ENCODE measurements around the gene HDAC11. TPM values are rescaled to one million over a fixed set of nuclear protein-coding genes. Genes with fewer than 3 reads are reported as not detected.

HDAC11 gene
- total RNA-seq, 4 donors from 2014 or later, result 7.4 to 20.6 (median 11.7) TPM

GRCh38 chr3:13470894-13471574 is 9.1 kb upstream of the HDAC11 start:
- Histone ChIP-seq H3K4me1 (no peaks in the 10 kb centered on the region), H3K4me3 (no peak overlapping the region), H3K36me3 (no peaks in the 10 kb centered on the region), H3K27ac (no peak overlapping the region), H3K9me3 (no peaks in the 10 kb centered on the region), H3K27me3 (no peaks in the 10 kb centered on the region)
- DNase-seq, result no peak
- no peak for TF ChIP-seq CTCF (IDR thresholded peaks at IDR 0.05)
- no peak for TF ChIP-seq POLR2A (IDR thresholded peaks at IDR 0.05)
- intact Hi-C loops (cut with DNase I; ENCODE audit: low total_unique reads), result no loop called here

GRCh38 chr3:13472286-13472685 is 7.8 kb upstream of the HDAC11 start:
- Histone ChIP-seq H3K4me1 (no peaks in the 10 kb centered on the region), H3K4me3 (no peak overlapping the region), H3K27ac (no peak overlapping the region), H3K27me3 (no peaks in the 10 kb centered on the region), H3K36me3 (no peaks in the 10 kb centered on the region), H3K9me3 (no peaks in the 10 kb centered on the region)
- TF ChIP-seq CTCF (IDR thresholded peaks at IDR 0.05), result no peak
- no peak for TF ChIP-seq POLR2A (IDR thresholded peaks at IDR 0.05)
- DNase-seq, result no peak
- intact Hi-C loops (cut with DNase I; ENCODE audit: low total_unique reads), result no loop called here

- TF ChIP-seq POLR2A (IDR thresholded peaks at IDR 0.05) (no peak), CTCF (IDR thresholded peaks at IDR 0.05) (no peak)
- H3K27me3 ChIP-seq, result no peaks in the 10 kb centered on the region
- DNase-seq, result no peak
- H3K9me3 ChIP-seq, result no peaks in the 10 kb centered on the region
- H3K27ac ChIP-seq, result no peak overlapping the region
- intact Hi-C loops (cut with DNase I; ENCODE audit: low total_unique reads), result no loop called here
- no peak overlapping the region for H3K4me3 ChIP-seq
- no peaks in the 10 kb centered on the region for H3K4me1 ChIP-seq
- no peaks in the 10 kb centered on the region for H3K36me3 ChIP-seq
Observed at GRCh38 chr3:13473020-13473419, 7.1 kb upstream of the HDAC11 start.

- no peaks in the 10 kb centered on the region for H3K36me3 ChIP-seq
- DNase-seq, result no peak
- H3K27ac ChIP-seq, result no peak overlapping the region
- H3K4me3 ChIP-seq, result no peak overlapping the region
- H3K9me3 ChIP-seq, result no peaks in the 10 kb centered on the region
- H3K27me3 ChIP-seq, result no peaks in the 10 kb centered on the region
- TF ChIP-seq POLR2A (IDR thresholded peaks at IDR 0.05) (no peak), CTCF (IDR thresholded peaks at IDR 0.05) (no peak)
- intact Hi-C loops (cut with DNase I; ENCODE audit: low total_unique reads), result no loop called here
- no peaks in the 10 kb centered on the region for H3K4me1 ChIP-seq
Observed at GRCh38 chr3:13474021-13474420, 6.1 kb upstream of the HDAC11 start.

GRCh38 chr3:13474776-13475303 is 5.3 kb upstream of the HDAC11 start:
- Histone ChIP-seq H3K4me1 (no peaks in the 10 kb centered on the region), H3K27me3 (no peaks in the 10 kb centered on the region), H3K27ac (no peak overlapping the region), H3K4me3 (no peak overlapping the region), H3K9me3 (no peaks in the 10 kb centered on the region), H3K36me3 (no peaks in the 10 kb centered on the region)
- intact Hi-C loops (cut with DNase I; ENCODE audit: low total_unique reads), result no loop called here
- DNase-seq, result no peak
- TF ChIP-seq POLR2A (IDR thresholded peaks at IDR 0.05), result no peak

All from uterus (tissue), 4 donors.